Measurements from ENCODE around the gene RAB11FIP3. TPM values are rescaled to one million over a fixed set of nuclear protein-coding genes. Genes with fewer than 3 reads are reported as not detected.
A peak's percentile ranks its signal among the peaks of the same experiment; 100 is the strongest.

Gene RAB11FIP3
- total RNA-seq, 1 donor from 2014 or later, result 34.5 TPM

DNA sequence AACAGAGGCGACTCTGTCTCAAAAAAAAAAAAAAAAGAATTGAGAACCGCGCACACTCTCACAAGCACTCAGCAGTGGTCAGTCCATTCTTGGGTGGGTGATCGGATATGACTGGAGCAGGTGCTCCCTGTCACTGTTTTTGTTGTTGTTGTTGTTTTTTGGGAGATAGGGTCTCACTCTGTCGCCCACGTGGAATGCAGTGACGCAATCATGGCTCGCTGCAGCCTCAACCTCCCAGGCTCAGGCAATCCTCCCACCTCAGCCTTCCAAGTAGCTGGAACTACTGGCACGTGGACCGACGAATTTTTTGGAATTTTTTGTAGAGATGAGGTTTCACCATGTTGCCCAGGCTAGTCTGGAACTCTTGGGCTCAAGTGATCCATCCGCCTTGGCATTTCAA lies 30.0 kb downstream of the RAB11FIP3 start:
- TF ChIP-seq, protein P1, sequence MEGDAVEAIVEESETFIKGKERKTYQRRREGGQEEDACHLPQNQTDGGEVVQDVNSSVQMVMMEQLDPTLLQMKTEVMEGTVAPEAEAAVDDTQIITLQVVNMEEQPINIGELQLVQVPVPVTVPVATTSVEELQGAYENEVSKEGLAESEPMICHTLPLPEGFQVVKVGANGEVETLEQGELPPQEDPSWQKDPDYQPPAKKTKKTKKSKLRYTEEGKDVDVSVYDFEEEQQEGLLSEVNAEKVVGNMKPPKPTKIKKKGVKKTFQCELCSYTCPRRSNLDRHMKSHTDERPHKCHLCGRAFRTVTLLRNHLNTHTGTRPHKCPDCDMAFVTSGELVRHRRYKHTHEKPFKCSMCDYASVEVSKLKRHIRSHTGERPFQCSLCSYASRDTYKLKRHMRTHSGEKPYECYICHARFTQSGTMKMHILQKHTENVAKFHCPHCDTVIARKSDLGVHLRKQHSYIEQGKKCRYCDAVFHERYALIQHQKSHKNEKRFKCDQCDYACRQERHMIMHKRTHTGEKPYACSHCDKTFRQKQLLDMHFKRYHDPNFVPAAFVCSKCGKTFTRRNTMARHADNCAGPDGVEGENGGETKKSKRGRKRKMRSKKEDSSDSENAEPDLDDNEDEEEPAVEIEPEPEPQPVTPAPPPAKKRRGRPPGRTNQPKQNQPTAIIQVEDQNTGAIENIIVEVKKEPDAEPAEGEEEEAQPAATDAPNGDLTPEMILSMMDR (IDR thresholded peaks at IDR 0.05; ENCODE audit: insufficient read depth, low read length, poor library complexity, severe bottlenecking), result no peak
- no peak overlapping the region for H3K4me3 ChIP-seq (ENCODE audit: low read depth, low read length)
- H3K36me3 ChIP-seq (ENCODE audit: control insufficient read depth, insufficient read depth, low read length), result no peaks in the 10 kb centered on the region
- DNase-seq (ENCODE audit: low read depth), result no peak
- H3K27me3 ChIP-seq (ENCODE audit: control insufficient read depth, insufficient read depth, low read length), result no peaks in the 10 kb centered on the region

DNA sequence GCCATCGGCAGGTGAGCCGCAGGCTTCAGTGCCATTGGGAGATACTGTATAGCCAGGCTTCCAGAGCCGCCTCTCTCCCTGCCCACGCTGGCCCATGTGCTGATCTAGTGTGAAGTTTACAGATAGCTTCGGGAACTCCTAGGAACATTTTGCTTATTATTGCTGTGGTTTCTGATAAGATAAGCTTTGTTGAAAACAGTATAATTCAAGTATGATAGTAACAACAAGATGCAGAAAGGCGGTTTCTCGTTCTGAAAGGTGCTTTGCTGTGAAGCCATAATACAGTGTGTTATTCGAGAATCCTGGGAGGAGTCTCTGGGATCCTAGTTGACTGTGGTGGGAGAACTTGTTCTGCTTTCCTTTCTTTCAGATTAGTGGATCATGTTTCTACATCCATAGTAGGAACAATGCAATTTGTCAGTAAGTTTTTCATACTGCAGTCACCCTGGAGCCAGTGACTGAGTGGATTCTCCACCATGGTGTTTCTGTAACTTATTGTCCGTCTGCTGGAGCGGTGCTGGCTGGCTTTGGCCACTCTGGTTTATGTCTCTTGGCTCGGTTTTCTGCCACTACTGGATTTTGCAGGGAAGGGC lies 31.5 kb downstream of the RAB11FIP3 start:
- Histone ChIP-seq H3K27me3 (ENCODE audit: control insufficient read depth, insufficient read depth, low read length) (no peaks in the 10 kb centered on the region), H3K4me3 (ENCODE audit: low read depth, low read length) (no peak overlapping the region), H3K36me3 (ENCODE audit: control insufficient read depth, insufficient read depth, low read length) (no peaks in the 10 kb centered on the region)
- TF ChIP-seq, protein P1 (IDR thresholded peaks at IDR 0.05; ENCODE audit: insufficient read depth, low read length, poor library complexity, severe bottlenecking), result no peak
- DNase-seq (ENCODE audit: low read depth), result no peak

DNA sequence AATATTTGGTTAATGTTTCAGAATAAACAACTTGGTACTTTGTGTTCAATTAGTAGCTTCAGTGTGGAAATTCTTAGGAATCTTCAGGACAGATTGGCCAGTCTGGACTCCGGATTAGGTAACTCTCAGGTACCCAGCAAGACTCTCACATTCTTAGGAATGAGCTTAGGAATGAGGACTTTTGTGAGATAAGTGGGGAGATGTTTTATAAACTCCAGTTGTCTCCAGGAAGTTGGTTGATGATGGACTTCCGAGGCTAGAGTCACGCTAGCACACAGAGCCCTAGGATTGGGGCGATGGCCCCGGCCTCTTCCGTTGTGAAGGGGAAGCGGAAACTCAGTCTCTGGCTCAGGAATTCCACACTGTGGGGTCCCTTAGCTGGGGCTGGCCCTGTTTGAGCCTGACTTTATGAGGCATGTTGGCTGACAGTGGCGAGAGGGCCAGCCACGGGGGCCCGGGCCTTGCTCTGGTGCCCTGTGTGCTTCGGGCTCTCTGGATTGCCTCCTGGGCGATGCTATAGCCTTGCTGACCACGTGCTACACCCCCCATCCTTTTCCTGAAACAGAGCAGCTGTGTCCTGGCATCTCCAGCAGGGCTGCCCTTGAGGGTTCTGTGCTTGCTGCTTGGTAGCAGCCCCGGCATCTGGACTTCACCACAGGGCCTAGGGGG lies 32.4 kb downstream of the RAB11FIP3 start:
- H3K36me3 ChIP-seq (ENCODE audit: control insufficient read depth, insufficient read depth, low read length), result no peaks in the 10 kb centered on the region
- DNase-seq (ENCODE audit: low read depth), result peak; percentile 18
- no peaks in the 10 kb centered on the region for H3K27me3 ChIP-seq (ENCODE audit: control insufficient read depth, insufficient read depth, low read length)
- H3K4me3 ChIP-seq (ENCODE audit: low read depth, low read length), result no peak overlapping the region
- TF ChIP-seq, protein P1 (IDR thresholded peaks at IDR 0.05; ENCODE audit: insufficient read depth, low read length, poor library complexity, severe bottlenecking), result no peak

DNA sequence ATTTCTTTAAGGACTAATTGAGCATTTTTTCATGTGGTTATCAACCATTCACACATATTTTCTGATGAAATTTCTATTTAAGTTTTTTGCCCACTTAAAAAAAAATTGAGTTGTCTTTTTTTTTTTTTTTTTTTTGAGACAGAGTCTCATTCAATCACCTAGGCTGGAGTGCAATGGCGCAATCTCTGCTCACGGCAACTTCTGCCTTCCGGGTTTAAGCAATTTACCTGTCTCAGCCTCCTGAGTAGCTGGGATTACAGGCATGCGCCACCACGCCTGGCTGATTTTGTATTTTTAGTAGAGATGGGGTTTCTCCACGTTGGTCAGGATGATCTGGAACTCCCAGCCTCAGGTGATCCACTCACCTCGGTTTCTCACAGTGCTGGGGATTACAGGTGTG lies 34.3 kb downstream of the RAB11FIP3 start:
- no peaks in the 10 kb centered on the region for H3K36me3 ChIP-seq (ENCODE audit: control insufficient read depth, insufficient read depth, low read length)
- H3K27me3 ChIP-seq (ENCODE audit: control insufficient read depth, insufficient read depth, low read length), result no peaks in the 10 kb centered on the region
- TF ChIP-seq, protein P1 (IDR thresholded peaks at IDR 0.05; ENCODE audit: insufficient read depth, low read length, poor library complexity, severe bottlenecking), result no peak
- no peak for DNase-seq (ENCODE audit: low read depth)
- H3K4me3 ChIP-seq (ENCODE audit: low read depth, low read length), result no peak overlapping the region

DNA sequence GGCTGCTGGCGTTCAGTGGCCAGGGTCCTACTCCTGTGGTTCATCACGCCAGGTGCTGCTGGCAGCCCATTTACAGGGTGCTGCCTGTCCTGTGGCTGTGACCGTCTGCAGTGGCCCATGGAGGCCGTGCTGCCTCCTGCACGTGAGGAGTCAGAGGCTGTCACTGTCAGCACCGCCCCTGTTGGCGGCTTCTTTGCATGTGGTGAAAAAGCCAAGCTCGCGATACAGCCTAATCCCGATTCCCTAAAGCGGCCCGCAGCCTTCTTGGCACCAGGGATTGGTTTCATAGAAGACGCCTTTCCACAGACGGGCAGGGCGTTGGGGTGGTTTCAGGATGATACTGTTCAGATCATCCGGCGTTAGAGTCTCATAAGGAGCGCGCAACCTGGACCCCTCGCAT lies 35.3 kb downstream of the RAB11FIP3 start:
- no peak overlapping the region for H3K4me3 ChIP-seq (ENCODE audit: low read depth, low read length)
- DNase-seq (ENCODE audit: low read depth), result no peak
- TF ChIP-seq, protein P1 (IDR thresholded peaks at IDR 0.05; ENCODE audit: insufficient read depth, low read length, poor library complexity, severe bottlenecking), result no peak
- H3K27me3 ChIP-seq (ENCODE audit: control insufficient read depth, insufficient read depth, low read length), result no peaks in the 10 kb centered on the region
- H3K36me3 ChIP-seq (ENCODE audit: control insufficient read depth, insufficient read depth, low read length), result no peaks in the 10 kb centered on the region

DNA sequence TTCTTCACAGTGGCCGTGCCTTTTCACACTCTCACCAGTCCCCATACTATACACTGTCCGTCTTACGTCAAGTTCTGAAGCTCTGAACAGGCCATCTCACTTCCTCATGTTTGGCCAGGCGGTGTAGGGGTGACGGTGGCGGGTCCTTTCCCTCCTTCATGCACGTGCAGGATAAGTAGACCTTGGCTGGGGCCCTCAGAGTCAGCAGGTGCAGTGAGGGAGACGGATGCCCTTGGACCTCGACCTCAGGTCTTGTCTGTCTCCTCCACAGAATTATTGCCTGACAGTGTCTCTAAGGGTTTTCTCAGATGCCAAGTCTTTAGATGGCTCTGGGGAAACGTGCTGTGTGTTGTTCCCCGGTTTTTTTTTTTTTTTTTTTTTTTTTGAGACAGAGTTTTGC lies 37.6 kb downstream of the RAB11FIP3 start:
- DNase-seq (ENCODE audit: low read depth), result no peak
- Histone ChIP-seq H3K27me3 (ENCODE audit: control insufficient read depth, insufficient read depth, low read length) (no peaks in the 10 kb centered on the region), H3K4me3 (ENCODE audit: low read depth, low read length) (no peak overlapping the region), H3K36me3 (ENCODE audit: control insufficient read depth, insufficient read depth, low read length) (no peaks in the 10 kb centered on the region)
- TF ChIP-seq, protein P1 (IDR thresholded peaks at IDR 0.05; ENCODE audit: insufficient read depth, low read length, poor library complexity, severe bottlenecking), result no peak
